GM10266 (cell line): ENCODE measurements around the gene PLEKHG4B.

Source experiments
- DNase-seq: peaks from one replicate; pipeline ENCODE4 v3.0.0; 2012; ENCODE audit errors: extremely low spot score
- CTCF ChIP-seq: IDR thresholded peaks from 2 replicates; pipeline ENCODE4 v1.5.1; 2012; ENCODE audit warnings: mild to moderate bottlenecking, low read depth; ENCODE audit not compliant: control insufficient read depth, insufficient read depth; ENCODE audit errors: missing control alignments

PLEKHG4B gene

GRCh38 chr5:129820-130219, 37.9 kb downstream of the PLEKHG4B start:
- TF ChIP-seq CTCF = no peak
- DNase-seq = no peak

GRCh38 chr5:130601-131131, 38.7 kb downstream of the PLEKHG4B start:
- DNase-seq = no peak
- no peak for TF ChIP-seq CTCF

GRCh38 chr5:136901-137300, 44.9 kb downstream of the PLEKHG4B start:
- TF ChIP-seq CTCF = no peak
- DNase-seq = no peak

- no peak for DNase-seq
- no peak for TF ChIP-seq CTCF
Observed at GRCh38 chr5:137741-138140, 45.8 kb downstream of the PLEKHG4B start.

GRCh38 chr5:138936-139335, 47.0 kb downstream of the PLEKHG4B start:
- no peak for DNase-seq
- no peak for TF ChIP-seq CTCF

- peak; percentile 12 for DNase-seq
- TF ChIP-seq CTCF = no peak
Observed at GRCh38 chr5:139579-140442, 47.8 kb downstream of the PLEKHG4B start.

GRCh38 chr5:140443-140829, 48.5 kb downstream of the PLEKHG4B start:
- TF ChIP-seq CTCF = no peak
- DNase-seq = peak; percentile 26
